NCI-H748 (cell line): ENCODE results near the gene KCNQ1OT1.
A peak's percentile ranks its signal among the peaks of the same experiment; 100 is the strongest.

Source experiments
- DNase-seq: peaks from one replicate; lab custom pipeline; 2025; ENCODE audit not compliant: unreplicated experiment; lab: John Stamatoyannopoulos, UW

Gene KCNQ1OT1

GRCh38 chr11:2703363-2704141, 3.8 kb upstream of the KCNQ1OT1 start:
- DNase-seq = no peak

- DNase-seq = no peak
Observed at GRCh38 chr11:2702771-2703362, 3.1 kb upstream of the KCNQ1OT1 start.

- DNase-seq = no peak
Observed at GRCh38 chr11:2701898-2702434, 2.2 kb upstream of the KCNQ1OT1 start.

GRCh38 chr11:2701230-2701629, 1.4 kb upstream of the KCNQ1OT1 start:
- no peak for DNase-seq

GRCh38 chr11:2700415-2701211, 819 bp upstream of the KCNQ1OT1 start:
- peak; percentile 31 for DNase-seq

- DNase-seq = no peak
Observed at GRCh38 chr11:2699185-2699530, 636 bp downstream of the KCNQ1OT1 start.

- no peak for DNase-seq
Observed at GRCh38 chr11:2698386-2699184, 1.2 kb downstream of the KCNQ1OT1 start.

GRCh38 chr11:2697866-2698265, 1.9 kb downstream of the KCNQ1OT1 start:
- DNase-seq = no peak

- no peak for DNase-seq
Observed at GRCh38 chr11:2696455-2696854, 3.3 kb downstream of the KCNQ1OT1 start.

- no peak for DNase-seq
Observed at GRCh38 chr11:2694995-2695939, 4.5 kb downstream of the KCNQ1OT1 start.

- no peak for DNase-seq
Observed at GRCh38 chr11:2694495-2694894, 5.3 kb downstream of the KCNQ1OT1 start.

GRCh38 chr11:2693271-2694261, 6.2 kb downstream of the KCNQ1OT1 start:
- no peak for DNase-seq

- no peak for DNase-seq
Observed at GRCh38 chr11:2691991-2692875, 7.6 kb downstream of the KCNQ1OT1 start.

- no peak for DNase-seq
Observed at GRCh38 chr11:2691355-2691761, 8.4 kb downstream of the KCNQ1OT1 start.

- no peak for DNase-seq
Observed at GRCh38 chr11:2690596-2691354, 9.0 kb downstream of the KCNQ1OT1 start.

GRCh38 chr11:2689651-2690575, 9.9 kb downstream of the KCNQ1OT1 start:
- DNase-seq = peak; percentile 4
